ENCODE measurements around the gene GALNT9.
"Not testable (repeated sequence)": the region's sequence is repeated elsewhere in the genome, so short reads cannot be mapped to it uniquely, and the experiment has no call there.

GALNT9 gene

GRCh38 chr12:132264086-132265010 is 65.0 kb downstream of the GALNT9 start:
- no peak for DNase-seq (ENCODE audit: low spot score)

GRCh38 chr12:132263451-132264049 is 65.8 kb downstream of the GALNT9 start:
- DNase-seq (ENCODE audit: low spot score) = no peak

- no peak for DNase-seq (ENCODE audit: low spot score)
Observed at GRCh38 chr12:132263061-132263360, 66.4 kb downstream of the GALNT9 start.

- no peak for DNase-seq (ENCODE audit: low spot score)
Observed at GRCh38 chr12:132262256-132263060, 66.9 kb downstream of the GALNT9 start.

GRCh38 chr12:132261328-132262138 is 67.9 kb downstream of the GALNT9 start:
- no peak for DNase-seq (ENCODE audit: low spot score)

- DNase-seq (ENCODE audit: low spot score) = no peak
Observed at GRCh38 chr12:132260721-132261120, 68.7 kb downstream of the GALNT9 start.

GRCh38 chr12:132259872-132260695 is 69.3 kb downstream of the GALNT9 start:
- DNase-seq (ENCODE audit: low spot score) = no peak

GRCh38 chr12:132259364-132259871 is 70.0 kb downstream of the GALNT9 start:
- no peak for DNase-seq (ENCODE audit: low spot score)

GRCh38 chr12:132258543-132258942 is 70.8 kb downstream of the GALNT9 start:
- no peak for DNase-seq (ENCODE audit: low spot score)

- no peak for DNase-seq (ENCODE audit: low spot score)
Observed at GRCh38 chr12:132257955-132258490, 71.4 kb downstream of the GALNT9 start.

GRCh38 chr12:132257206-132257954 is 72.0 kb downstream of the GALNT9 start:
- no peak for DNase-seq (ENCODE audit: low spot score)

- no peak for DNase-seq (ENCODE audit: low spot score)
Observed at GRCh38 chr12:132256646-132257045, 72.7 kb downstream of the GALNT9 start.

GRCh38 chr12:132255642-132256041 is 73.7 kb downstream of the GALNT9 start:
- DNase-seq (ENCODE audit: low spot score) = no peak

- no peak for DNase-seq (ENCODE audit: low spot score)
Observed at GRCh38 chr12:132253698-132254480, 75.5 kb downstream of the GALNT9 start.

GRCh38 chr12:132252981-132253380 is 76.4 kb downstream of the GALNT9 start:
- not testable (repeated sequence) for DNase-seq (ENCODE audit: low spot score)

- DNase-seq (ENCODE audit: low spot score) = no peak
Observed at GRCh38 chr12:132251741-132252490, 77.5 kb downstream of the GALNT9 start.

- no peak for DNase-seq (ENCODE audit: low spot score)
Observed at GRCh38 chr12:132251310-132251709, 78.1 kb downstream of the GALNT9 start.

GRCh38 chr12:132250707-132251106 is 78.7 kb downstream of the GALNT9 start:
- DNase-seq (ENCODE audit: low spot score) = no peak

Measured in AG08395 (cell line).